ENCODE results near the gene TNFRSF14. TPM values are rescaled to one million over a fixed set of nuclear protein-coding genes. Genes with fewer than 3 reads are reported as not detected.

TNFRSF14 gene
- total RNA-seq, 1 donor from 2014 or later, result 152 TPM

- ATAC-seq (peak in 1 of 2 donors; percentile 2), DNase-seq (no peak)
- TF ChIP-seq, protein P1, sequence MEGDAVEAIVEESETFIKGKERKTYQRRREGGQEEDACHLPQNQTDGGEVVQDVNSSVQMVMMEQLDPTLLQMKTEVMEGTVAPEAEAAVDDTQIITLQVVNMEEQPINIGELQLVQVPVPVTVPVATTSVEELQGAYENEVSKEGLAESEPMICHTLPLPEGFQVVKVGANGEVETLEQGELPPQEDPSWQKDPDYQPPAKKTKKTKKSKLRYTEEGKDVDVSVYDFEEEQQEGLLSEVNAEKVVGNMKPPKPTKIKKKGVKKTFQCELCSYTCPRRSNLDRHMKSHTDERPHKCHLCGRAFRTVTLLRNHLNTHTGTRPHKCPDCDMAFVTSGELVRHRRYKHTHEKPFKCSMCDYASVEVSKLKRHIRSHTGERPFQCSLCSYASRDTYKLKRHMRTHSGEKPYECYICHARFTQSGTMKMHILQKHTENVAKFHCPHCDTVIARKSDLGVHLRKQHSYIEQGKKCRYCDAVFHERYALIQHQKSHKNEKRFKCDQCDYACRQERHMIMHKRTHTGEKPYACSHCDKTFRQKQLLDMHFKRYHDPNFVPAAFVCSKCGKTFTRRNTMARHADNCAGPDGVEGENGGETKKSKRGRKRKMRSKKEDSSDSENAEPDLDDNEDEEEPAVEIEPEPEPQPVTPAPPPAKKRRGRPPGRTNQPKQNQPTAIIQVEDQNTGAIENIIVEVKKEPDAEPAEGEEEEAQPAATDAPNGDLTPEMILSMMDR (IDR thresholded peaks at IDR 0.05), result no peak
- intact Hi-C loops (cut with DNase I), result no loop called here
- Histone ChIP-seq H3K4me1 (peaks cover 73% of the 10 kb centered on the region), H3K36me3 (peaks cover under 1% of the 10 kb centered on the region), H3K27me3 (ENCODE audit: low read depth) (peaks cover 41% of the 10 kb centered on the region), H3K9me3 (no peaks in the 10 kb centered on the region), H3K27ac (peak overlapping the region; percentile 74), H3K4me3 (peak overlapping the region; percentile 95)
Measured at GRCh38 chr1:2526824-2527555, 29.2 kb upstream of the TNFRSF14 start.

DNA sequence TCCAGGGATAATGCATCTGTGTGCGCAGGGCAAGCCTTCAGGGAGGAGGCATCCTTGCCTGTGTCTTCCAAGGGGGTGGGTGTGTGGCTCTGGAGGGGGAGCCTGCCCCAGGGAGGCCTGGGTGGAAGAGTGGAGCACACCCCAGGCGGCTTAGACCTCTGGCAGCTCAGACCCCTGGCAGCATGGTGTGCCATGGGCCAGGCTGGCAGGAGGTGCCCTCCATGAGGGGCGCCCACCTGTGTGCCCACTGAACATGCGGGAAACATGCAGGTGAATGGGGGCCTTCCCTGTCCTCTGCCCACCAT lies 28.7 kb upstream of the TNFRSF14 start:
- Histone ChIP-seq H3K27ac (no peak overlapping the region), H3K4me1 (peaks cover 73% of the 10 kb centered on the region)
- no peak for ATAC-seq

DNA sequence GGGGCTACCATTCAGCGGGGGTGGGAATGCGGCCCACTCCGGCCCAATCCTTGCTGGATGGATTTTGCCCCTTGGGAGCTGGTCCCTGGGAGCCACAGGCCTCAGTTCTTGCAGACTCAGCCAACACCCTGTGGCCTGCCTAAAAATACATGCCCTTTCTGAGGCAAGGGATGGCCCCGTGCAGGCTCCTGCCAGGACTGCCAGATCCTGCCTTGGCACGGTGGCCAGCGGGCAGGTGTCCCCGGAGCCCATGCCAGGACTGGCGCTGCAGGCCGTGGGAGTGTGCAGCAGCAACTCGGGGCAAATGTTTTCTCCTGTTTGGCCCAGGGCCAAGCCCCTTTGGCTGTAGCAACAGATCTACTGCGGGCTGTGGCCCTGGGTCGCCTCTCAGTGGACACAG lies 28.2 kb upstream of the TNFRSF14 start:
- intact Hi-C loops (cut with DNase I), result no loop called here
- DNase-seq, result no peak
- H3K36me3 ChIP-seq, result no peaks in the 10 kb centered on the region
- H3K4me1 ChIP-seq, result peaks cover 71% of the 10 kb centered on the region
- no peak overlapping the region for H3K27ac ChIP-seq
- H3K9me3 ChIP-seq, result no peaks in the 10 kb centered on the region
- no peak overlapping the region for H3K4me3 ChIP-seq
- TF ChIP-seq, protein P1 (IDR thresholded peaks at IDR 0.05), result no peak
- peaks cover 48% of the 10 kb centered on the region for H3K27me3 ChIP-seq (ENCODE audit: low read depth)
- ATAC-seq, result no peak

More for the DNA sequence above, 28.7 kb upstream of the TNFRSF14 start:
- H3K36me3 ChIP-seq, result no peaks in the 10 kb centered on the region
- intact Hi-C loops (cut with DNase I), result no loop called here
- TF ChIP-seq, protein P1 (IDR thresholded peaks at IDR 0.05), result no peak
- H3K4me3 ChIP-seq, result no peak overlapping the region
- DNase-seq, result no peak
- H3K9me3 ChIP-seq, result no peaks in the 10 kb centered on the region
- peaks cover 47% of the 10 kb centered on the region for H3K27me3 ChIP-seq (ENCODE audit: low read depth)

DNA sequence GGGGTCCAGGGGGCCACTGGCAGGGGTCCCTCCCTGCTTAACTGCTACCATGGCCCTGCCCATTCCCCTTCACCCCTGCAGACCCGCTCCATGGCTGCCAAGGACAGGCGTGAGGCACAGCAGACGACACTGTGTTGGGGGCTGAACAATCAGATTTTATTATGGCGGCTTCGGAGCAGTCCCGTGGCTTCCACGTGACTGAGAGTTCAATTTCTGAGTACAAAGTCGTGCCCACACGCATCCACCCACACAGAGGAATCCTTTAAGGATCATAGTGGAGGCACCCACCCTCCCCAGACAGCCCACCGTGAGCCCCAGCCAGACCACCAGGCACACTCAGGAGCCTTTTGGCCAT lies 27.6 kb upstream of the TNFRSF14 start:
- ATAC-seq (no peak), DNase-seq (no peak)
- no peak overlapping the region for H3K27ac ChIP-seq
- no peaks in the 10 kb centered on the region for H3K9me3 ChIP-seq
- intact Hi-C loops (cut with DNase I), result no loop called here
- peaks cover 54% of the 10 kb centered on the region for H3K27me3 ChIP-seq (ENCODE audit: low read depth)
- H3K4me1 ChIP-seq, result peaks cover 69% of the 10 kb centered on the region
- peak overlapping the region; percentile 51 for H3K4me3 ChIP-seq
- TF ChIP-seq, protein P1 (IDR thresholded peaks at IDR 0.05), result no peak
- H3K36me3 ChIP-seq, result no peaks in the 10 kb centered on the region

GRCh38 chr1:2528966-2529783 lies 27.0 kb upstream of the TNFRSF14 start:
- peak overlapping the region; percentile 18 for H3K27ac ChIP-seq
- H3K4me3 ChIP-seq, result peak overlapping the region; percentile 51
- no peaks in the 10 kb centered on the region for H3K9me3 ChIP-seq
- H3K27me3 ChIP-seq (ENCODE audit: low read depth), result peaks cover 57% of the 10 kb centered on the region
- H3K36me3 ChIP-seq, result no peaks in the 10 kb centered on the region
- intact Hi-C loops (cut with DNase I), result no loop called here
- peaks cover 68% of the 10 kb centered on the region for H3K4me1 ChIP-seq
- DNase-seq (no peak), ATAC-seq (no peak)
- TF ChIP-seq, protein P1 (IDR thresholded peaks at IDR 0.05), result no peak

All from lower lobe of right lung (tissue), 2 donors.